ENCODE measurements around the gene HDAC4.
A peak's percentile ranks its signal among the peaks of the same experiment; 100 is the strongest.

HDAC4 gene

GRCh38 chr2:239226677-239227581 is 173.9 kb downstream of the HDAC4 start:
- no peak for DNase-seq (ENCODE audit: low read depth)
- H3K4me3 ChIP-seq (ENCODE audit: low read length) = no peak overlapping the region
- 0 out of 2 replicates have a peak, but pooled peaks have one; percentile 12 for TF ChIP-seq CTCF (conservative IDR thresholded peaks at IDR 0.05; ENCODE audit: low read length)

- TF ChIP-seq CTCF (conservative IDR thresholded peaks at IDR 0.05; ENCODE audit: low read length) = peak; percentile 14; the same call in 1 of the 2 replicates
- peak overlapping the region; percentile 27 for H3K4me3 ChIP-seq (ENCODE audit: low read length)
- peak; percentile 89 for DNase-seq (ENCODE audit: low read depth)
These were observed 174.8 kb downstream of the HDAC4 start for GRCh38 chr2:239225871-239226561.

GRCh38 chr2:239225371-239225851 is 175.4 kb downstream of the HDAC4 start:
- no peak for TF ChIP-seq CTCF (conservative IDR thresholded peaks at IDR 0.05; ENCODE audit: low read length)
- DNase-seq (ENCODE audit: low read depth) = no peak
- H3K4me3 ChIP-seq (ENCODE audit: low read length) = peak overlapping the region; percentile 20; the same call in 1 of the 2 replicates

- H3K4me3 ChIP-seq (ENCODE audit: low read length) = no peak overlapping the region
- DNase-seq (ENCODE audit: low read depth) = no peak
- no peak for TF ChIP-seq CTCF (conservative IDR thresholded peaks at IDR 0.05; ENCODE audit: low read length)
These were observed 175.9 kb downstream of the HDAC4 start for GRCh38 chr2:239224955-239225354.

- no peak overlapping the region for H3K4me3 ChIP-seq (ENCODE audit: low read length)
- no peak for DNase-seq (ENCODE audit: low read depth)
- no peak for TF ChIP-seq CTCF (conservative IDR thresholded peaks at IDR 0.05; ENCODE audit: low read length)
These were observed 176.6 kb downstream of the HDAC4 start for GRCh38 chr2:239224199-239224570.

- DNase-seq (ENCODE audit: low read depth) = peak; percentile 90
- peak overlapping the region; percentile 26 for H3K4me3 ChIP-seq (ENCODE audit: low read length)
- no peak for TF ChIP-seq CTCF (conservative IDR thresholded peaks at IDR 0.05; ENCODE audit: low read length)
These were observed 177.3 kb downstream of the HDAC4 start for GRCh38 chr2:239223310-239224198.
